ENCODE measurements around the gene SLC22A7. TPM values are rescaled to one million over a fixed set of nuclear protein-coding genes. Genes with fewer than 3 reads are reported as not detected.
"Not testable (repeated sequence)": the region's sequence is repeated elsewhere in the genome, so short reads cannot be mapped to it uniquely, and the experiment has no call there.

SLC22A7 gene
- polyA plus RNA-seq, 1 experiment: not detected

GRCh38 chr6:43339168-43339567 lies 41.1 kb downstream of the SLC22A7 start:
- Histone ChIP-seq H3K36me3 (ENCODE audit: control insufficient read depth, insufficient read depth, low read length) (peaks cover 20% of the 10 kb centered on the region), H3K4me3 (ENCODE audit: low read depth, low read length) (no peak overlapping the region), H3K27me3 (ENCODE audit: control insufficient read depth, insufficient read depth, low read length) (no peaks in the 10 kb centered on the region)
- CTCF ChIA-PET: interaction anchor here (0.6 to 7.5 kb wide), 4 partner anchors 23 to 101 kb away, joined by 3 to 51 read pairs (median 4); no protein-coding TSS in a partner anchor
- DNase-seq (ENCODE audit: low read depth): no peak
- POLR2A ChIA-PET: no interaction called here
- no peak for TF ChIP-seq CTCF (IDR thresholded peaks at IDR 0.05; ENCODE audit: insufficient read depth, low read depth, low read length)

- DNase-seq (ENCODE audit: low read depth); H3K27me3 ChIP-seq (ENCODE audit: control insufficient read depth, insufficient read depth, low read length); H3K36me3 ChIP-seq (ENCODE audit: control insufficient read depth, insufficient read depth, low read length); H3K4me3 ChIP-seq (ENCODE audit: low read depth, low read length): not testable (repeated sequence)
- ChIA-PET POLR2A (interaction anchor here (0.6 kb wide), 1 partner anchor 14 kb away, joined by 7 read pairs; no protein-coding TSS in a partner anchor), CTCF (interaction anchor here (3.0 kb wide), 1 partner anchor 11 kb away, joined by 13 read pairs; no protein-coding TSS in a partner anchor)
Measured at GRCh38 chr6:43346243-43346642, 48.2 kb downstream of the SLC22A7 start.

- Histone ChIP-seq H3K4me3 (ENCODE audit: low read depth, low read length) (no peak overlapping the region), H3K27me3 (ENCODE audit: control insufficient read depth, insufficient read depth, low read length) (no peaks in the 10 kb centered on the region), H3K36me3 (ENCODE audit: control insufficient read depth, insufficient read depth, low read length) (peaks cover 8% of the 10 kb centered on the region)
- POLR2A ChIA-PET: interaction anchor here (0.6 kb wide), 1 partner anchor 13 kb away, joined by 7 read pairs; no protein-coding TSS in a partner anchor
- DNase-seq (ENCODE audit: low read depth): no peak
- no peak for TF ChIP-seq CTCF (IDR thresholded peaks at IDR 0.05; ENCODE audit: insufficient read depth, low read depth, low read length)
- CTCF ChIA-PET: no interaction called here
Measured at GRCh38 chr6:43347021-43347420, 49.0 kb downstream of the SLC22A7 start.

- POLR2A ChIA-PET: no interaction called here
Measured at GRCh38 chr6:43347444-43347843, 49.4 kb downstream of the SLC22A7 start.

GRCh38 chr6:43351951-43352350 lies 53.9 kb downstream of the SLC22A7 start:
- H3K27me3 ChIP-seq (ENCODE audit: control insufficient read depth, insufficient read depth, low read length); DNase-seq (ENCODE audit: low read depth); H3K4me3 ChIP-seq (ENCODE audit: low read depth, low read length); POLR2A ChIA-PET: not testable (repeated sequence)
- CTCF ChIA-PET: interaction anchor here (0.6 to 0.9 kb wide), 2 partner anchors 60 to 155 kb away, joined by 3 read pairs; no protein-coding TSS in a partner anchor
- H3K36me3 ChIP-seq (ENCODE audit: control insufficient read depth, insufficient read depth, low read length): peaks cover 14% of the 10 kb centered on the region

More at GRCh38 chr6:43347444-43347843, 49.4 kb downstream of the SLC22A7 start:
- no peak overlapping the region for H3K4me3 ChIP-seq (ENCODE audit: low read depth, low read length)
- H3K27me3 ChIP-seq (ENCODE audit: control insufficient read depth, insufficient read depth, low read length): no peaks in the 10 kb centered on the region
- peaks cover 8% of the 10 kb centered on the region for H3K36me3 ChIP-seq (ENCODE audit: control insufficient read depth, insufficient read depth, low read length)
- CTCF ChIA-PET: no interaction called here
- TF ChIP-seq CTCF (IDR thresholded peaks at IDR 0.05; ENCODE audit: insufficient read depth, low read depth, low read length): no peak
- DNase-seq (ENCODE audit: low read depth): no peak

Small RNAs within 50 kb of the gene (small RNA-seq; reads per million reads assigned to genes)
- not detected for gene RPL12P47 (ENCODE audit: insufficient read length, low read depth, low replicate concordance)

Other genes with a start within 250 kb of the SLC22A7 start
- gene CUL7, start 244.4 kb upstream of the SLC22A7 start, polyA plus RNA-seq (2011; rRNA removed): 31.8 and 50.7 TPM in 2 replicates
- 20.5 and 22.8 TPM in 2 replicates for gene MRPL2, start 238.8 kb upstream of the SLC22A7 start, polyA plus RNA-seq (2011; rRNA removed)
- gene KLC4, start 238.6 kb upstream of the SLC22A7 start, polyA plus RNA-seq (2011; rRNA removed): 13.2 and 16.8 TPM in 2 replicates
- 187 and 362 TPM in 2 replicates for gene PTK7, start 221.9 kb upstream of the SLC22A7 start, polyA plus RNA-seq (2011; rRNA removed)
- 34.8 and 50.5 TPM in 2 replicates for gene SRF, start 127.0 kb upstream of the SLC22A7 start, polyA plus RNA-seq (2011; rRNA removed)
- gene CUL9, start 116.1 kb upstream of the SLC22A7 start, polyA plus RNA-seq (2011; rRNA removed): 9.7 and 12.4 TPM in 2 replicates
- gene DNPH1, start 68.8 kb upstream of the SLC22A7 start, polyA plus RNA-seq (2011; rRNA removed): 48.6 and 63.9 TPM in 2 replicates
- gene TTBK1, start 54.8 kb upstream of the SLC22A7 start, polyA plus RNA-seq (2011; rRNA removed): 0.01 TPM in 1 of 2 replicates, not detected in the other
- not detected in 2 replicates for gene CRIP3, start 10.6 kb downstream of the SLC22A7 start, polyA plus RNA-seq (2011; rRNA removed)
- 10.3 and 11.5 TPM in 2 replicates for gene ZNF318, start 71.4 kb downstream of the SLC22A7 start, polyA plus RNA-seq (2011; rRNA removed)
- 10.6 and 27.8 TPM in 2 replicates for gene ABCC10, start 129.3 kb downstream of the SLC22A7 start, polyA plus RNA-seq (2011; rRNA removed)
- gene DLK2, start 157.3 kb downstream of the SLC22A7 start, polyA plus RNA-seq (2011; rRNA removed): 2.1 and 4.8 TPM in 2 replicates
- 17.5 and 29.0 TPM in 2 replicates for gene TJAP1, start 179.3 kb downstream of the SLC22A7 start, polyA plus RNA-seq (2011; rRNA removed)
- 0.15 and 0.33 TPM in 2 replicates for gene LRRC73, start 212.1 kb downstream of the SLC22A7 start, polyA plus RNA-seq (2011; rRNA removed)
- 291 and 355 TPM in 2 replicates for gene YIPF3, start 218.7 kb downstream of the SLC22A7 start, polyA plus RNA-seq (2011; rRNA removed)
- gene POLR1C, start 218.8 kb downstream of the SLC22A7 start, polyA plus RNA-seq (2011; rRNA removed): 37.5 and 41.5 TPM in 2 replicates

All from BJ (cell line).